IMR-90 (cell line): ENCODE results near the gene KCTD8.

ENCODE experiments used
- CEBPB ChIP-seq: IDR thresholded peaks from 2 replicates; pipeline ENCODE4 v1.6.1; 2012; ENCODE audit warnings: low read depth, low read length, improper control_type of control experiment
- CTCF ChIP-seq: conservative IDR thresholded peaks from 2 replicates; pipeline ENCODE4 v1.5.1; 2012; ENCODE audit warnings: mild to moderate bottlenecking, low read depth, low read length, improper control_type of control experiment
- ELK1 ChIP-seq: fragments of 150-350 bp; IDR thresholded peaks from 2 replicates; pipeline ENCODE4 v1.6.1; 2016; ENCODE audit warnings: low read depth, mild to moderate bottlenecking, low read length, moderate library complexity, borderline replicate concordance
- MAFK ChIP-seq: IDR thresholded peaks from 2 replicates; pipeline ENCODE4 v1.6.1; 2012; ENCODE audit warnings: low read depth, low read length, improper control_type of control experiment
- MAZ ChIP-seq: IDR thresholded peaks from 2 replicates; pipeline ENCODE4 v1.6.1; 2012; ENCODE audit warnings: low read depth, mild to moderate bottlenecking, low read length, improper control_type of control experiment, moderate library complexity, borderline replicate concordance
- MXI1 ChIP-seq: IDR thresholded peaks from 2 replicates; pipeline ENCODE4 v1.6.1; 2012; ENCODE audit warnings: low read depth, mild to moderate bottlenecking, low read length, moderate library complexity, borderline replicate concordance
- NFE2L2 ChIP-seq: fragments of 150-350 bp; IDR thresholded peaks from 2 replicates; pipeline ENCODE4 v1.6.1; 2016; ENCODE audit warnings: low read depth, mild to moderate bottlenecking, low read length
- POLR2A ChIP-seq: IDR thresholded peaks from 2 replicates; pipeline ENCODE4 v1.6.1; 2012; ENCODE audit warnings: mild to moderate bottlenecking, low read depth, low read length
- RAD21 ChIP-seq: IDR thresholded peaks from 2 replicates; pipeline ENCODE4 v1.6.1; 2012; ENCODE audit warnings: low read length, improper control_type of control experiment
- RFX5 ChIP-seq: IDR thresholded peaks from 2 replicates; pipeline ENCODE4 v1.8.0; 2012; ENCODE audit warnings: low read depth, mild to moderate bottlenecking, low read length, moderate library complexity
- SMC3 ChIP-seq: fragments of 150-350 bp; IDR thresholded peaks from 2 replicates; pipeline ENCODE4 v1.6.1; 2016; ENCODE audit warnings: low read depth, mild to moderate bottlenecking, antibody characterized with exemption, low read length, moderate library complexity
- USF2 ChIP-seq: fragments of 150-350 bp; IDR thresholded peaks from 2 replicates; pipeline ENCODE4 v1.6.1; 2017; ENCODE audit warnings: mild to moderate bottlenecking, antibody characterized with exemption, low read length, low read depth

- TF ChIP-seq POLR2A (no peak), CTCF (no peak), RAD21 (no peak), CEBPB (no peak), SMC3 (no peak), USF2 (no peak), MAFK (no peak), MAZ (no peak), ELK1 (no peak), NFE2L2 (no peak), MXI1 (no peak), RFX5 (no peak)
Observed at GRCh38 chr4:44479731-44480130, 31.1 kb upstream of the KCTD8 start.
